ENCODE results near the gene EMP1. TPM values are rescaled to one million over a fixed set of nuclear protein-coding genes. Genes with fewer than 3 reads are reported as not detected.

Gene EMP1
- 127 and 448 TPM in 2 replicates for total RNA-seq

GRCh38 chr12:13196130-13196921 lies at the start of gene EMP1:
TSS of gene EMP1 (plus strand) at chr12:13196726. CDS start at chr12:13211511, 14,785 bp downstream.

Other genes starting within 250 kb of the EMP1 start
- 0.38 TPM in 1 of 2 replicates, not detected in the other for gene GPRC5D, start 244.6 kb upstream of the EMP1 start, total RNA-seq
- 14.0 and 14.7 TPM in 2 replicates for gene HEBP1, start 196.5 kb upstream of the EMP1 start, total RNA-seq
- 7.3 and 8.8 TPM in 2 replicates for gene FAM234B, start 152.3 kb upstream of the EMP1 start, total RNA-seq
- gene GSG1, start 93.1 kb upstream of the EMP1 start, total RNA-seq, result not detected in 2 replicates